HG02981 (cell line): Measurements from ENCODE around the gene HYAL2.

Experiments
- ATAC-seq: cut with Tn5 transposase; IDR thresholded peaks from one replicate; pipeline ENCODE4 v1.9.1; 2021; ENCODE audit warnings: mild to moderate bottlenecking, moderate library complexity; ENCODE audit not compliant: unreplicated experiment

HYAL2 gene

DNA sequence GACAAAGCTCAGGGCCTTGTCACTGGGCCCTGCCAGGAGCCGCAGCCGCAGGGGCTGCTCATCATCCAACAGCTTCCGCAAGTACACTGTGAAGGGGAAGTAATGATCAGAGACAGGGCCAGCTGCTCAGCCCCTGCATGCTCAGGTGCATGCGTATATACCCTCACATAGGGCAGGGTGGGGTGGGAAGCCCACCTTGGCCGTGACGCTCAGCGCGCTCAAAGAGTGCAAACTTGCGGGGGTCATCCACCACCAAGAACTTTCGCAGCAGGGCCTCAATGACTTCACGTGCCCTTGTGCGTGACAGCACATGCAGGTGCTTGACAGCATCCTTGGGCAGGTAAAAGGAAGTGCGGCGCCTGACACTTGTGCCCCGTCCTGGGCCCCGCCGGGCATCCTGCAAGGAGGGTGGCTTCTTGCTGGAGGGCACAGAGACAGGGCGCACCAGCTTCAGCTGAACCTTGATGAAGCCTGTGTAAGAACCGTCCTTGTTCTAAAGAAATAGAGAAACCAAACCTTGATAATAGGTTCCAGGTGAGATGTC lies 8.9 kb upstream of the HYAL2 start:
- no peak for ATAC-seq

DNA sequence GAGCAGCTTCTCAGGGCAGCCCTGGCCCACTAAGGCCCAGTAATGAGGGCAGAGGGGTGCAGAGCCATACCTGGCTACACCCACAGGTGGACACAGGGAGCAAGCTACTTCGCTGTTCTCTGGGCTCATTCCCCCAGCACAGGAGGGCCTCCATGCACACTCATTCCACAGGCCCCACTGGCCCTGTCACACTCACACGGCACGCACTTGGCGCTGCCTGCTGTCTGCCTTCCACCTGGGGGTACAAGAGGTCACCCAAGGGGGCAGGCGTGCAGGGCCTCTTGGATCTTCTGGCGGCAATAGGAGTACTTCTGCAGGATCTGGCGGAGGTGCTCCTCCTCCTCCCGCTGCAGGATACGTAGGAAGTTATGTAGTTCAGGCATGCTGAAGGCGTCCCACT lies 7.8 kb upstream of the HYAL2 start:
- ATAC-seq: no peak

DNA sequence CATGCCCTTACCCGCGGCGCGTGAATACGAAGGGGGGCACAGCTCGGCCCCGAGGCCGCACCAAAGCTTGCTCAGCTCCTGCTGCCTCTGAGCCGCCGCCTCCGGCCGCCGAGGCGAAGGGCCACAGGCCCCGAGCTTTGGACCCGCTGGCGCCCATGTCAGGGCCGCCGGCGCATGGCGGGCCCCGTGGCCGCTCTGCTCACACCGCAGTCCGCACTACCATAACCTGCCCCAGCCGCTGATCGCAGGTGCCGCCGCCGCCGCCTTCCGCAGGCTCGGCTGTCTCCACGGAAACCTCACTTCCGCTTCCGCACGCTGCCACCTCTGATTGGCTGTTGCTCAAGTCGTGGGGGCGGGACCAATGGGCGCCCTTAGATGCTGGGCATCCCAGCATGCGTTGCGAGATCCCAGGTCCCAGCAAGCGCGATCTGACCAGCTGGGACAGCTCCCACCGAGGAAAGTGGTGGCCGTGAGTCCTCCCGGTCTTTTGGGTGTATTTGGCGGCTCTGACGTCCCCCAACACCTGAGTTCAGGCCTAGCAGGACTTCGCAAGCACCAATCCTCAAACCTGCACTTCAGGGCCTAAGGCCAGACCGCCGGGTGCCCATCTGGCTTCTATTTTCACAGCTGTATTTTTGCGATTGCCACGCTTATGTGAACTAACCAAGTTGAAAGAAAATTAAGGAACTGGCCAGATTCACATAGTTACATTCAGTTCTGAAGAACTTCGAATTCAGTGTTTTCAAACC lies 5.6 kb upstream of the HYAL2 start, which contains the start of gene TUSC2:
TUSC2 (minus strand) TSS at position 281 of the 749 bp plus-strand sequence; CDS start at position 157, 124 bp downstream.
- peak; percentile 79 for ATAC-seq

DNA sequence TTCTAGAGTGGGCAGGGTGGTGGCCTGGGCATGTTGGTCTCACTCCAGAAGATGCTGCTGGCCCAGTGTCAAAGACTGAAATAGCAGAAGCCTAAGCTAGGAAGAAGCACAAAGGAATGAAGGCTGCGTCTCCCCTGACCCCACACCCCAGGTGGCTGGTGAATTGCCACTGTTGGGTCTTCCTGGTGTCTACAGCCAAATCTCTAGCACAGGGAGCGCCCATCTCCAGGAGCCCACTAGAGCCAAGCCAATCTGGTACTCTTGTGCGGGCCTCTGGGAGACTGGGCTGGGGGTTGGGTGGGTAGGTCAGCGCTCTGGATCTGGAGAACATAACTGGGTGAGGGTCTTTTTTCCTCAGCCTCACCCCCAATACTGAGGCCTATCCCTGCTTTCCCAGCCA lies 4.6 kb upstream of the HYAL2 start:
- no peak for ATAC-seq

DNA sequence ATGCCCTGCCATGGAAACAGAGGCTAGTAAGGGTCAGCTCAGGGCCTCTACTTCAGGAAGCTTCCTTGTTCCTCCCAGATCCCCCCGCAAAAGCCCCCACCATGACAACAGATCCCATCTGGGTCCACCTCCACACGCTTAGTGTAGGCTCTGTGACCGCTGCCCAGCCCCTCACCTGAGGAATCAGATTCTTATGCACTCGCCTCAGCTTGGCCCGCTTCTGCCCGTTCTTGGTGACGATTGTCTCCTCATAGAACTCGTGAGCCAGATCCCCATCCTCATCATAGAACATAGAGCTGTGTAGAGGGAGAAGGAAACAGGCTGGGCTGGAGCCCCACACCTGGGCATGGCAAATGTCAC lies 3.6 kb upstream of the HYAL2 start:
- no peak for ATAC-seq

DNA sequence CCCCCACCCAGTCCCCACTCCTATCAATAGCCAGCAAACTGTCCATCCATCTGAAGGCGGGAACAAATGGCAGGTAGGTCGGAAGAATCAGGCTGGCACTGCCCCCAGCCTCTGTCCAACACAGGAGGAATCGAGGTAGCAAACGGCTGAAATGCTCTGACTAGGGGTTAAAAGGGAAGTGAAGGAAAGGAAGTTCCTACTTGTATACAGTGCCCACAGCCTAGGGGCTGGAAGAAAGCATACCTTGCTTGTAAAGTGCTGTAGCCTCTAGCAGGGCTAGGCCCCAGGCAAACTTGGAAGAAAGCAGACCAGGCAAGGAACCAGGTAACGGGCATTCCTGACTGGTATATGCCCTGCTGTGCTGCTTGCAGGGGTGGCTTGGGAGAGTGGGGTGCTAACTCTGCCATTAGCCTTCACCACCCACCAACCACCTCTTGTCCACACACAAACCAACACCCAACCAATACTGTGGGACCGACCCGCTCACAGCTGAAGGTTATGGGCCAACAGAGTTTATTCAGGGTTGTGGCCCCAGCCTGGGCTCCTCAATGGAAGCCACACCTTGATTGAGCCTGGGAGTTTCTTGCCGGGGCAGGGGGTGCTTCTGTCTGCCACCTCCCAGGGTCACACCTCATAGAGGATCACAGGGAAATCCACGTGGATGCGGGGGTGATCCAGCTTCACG lies 3.1 kb upstream of the HYAL2 start:
- no peak for ATAC-seq

DNA sequence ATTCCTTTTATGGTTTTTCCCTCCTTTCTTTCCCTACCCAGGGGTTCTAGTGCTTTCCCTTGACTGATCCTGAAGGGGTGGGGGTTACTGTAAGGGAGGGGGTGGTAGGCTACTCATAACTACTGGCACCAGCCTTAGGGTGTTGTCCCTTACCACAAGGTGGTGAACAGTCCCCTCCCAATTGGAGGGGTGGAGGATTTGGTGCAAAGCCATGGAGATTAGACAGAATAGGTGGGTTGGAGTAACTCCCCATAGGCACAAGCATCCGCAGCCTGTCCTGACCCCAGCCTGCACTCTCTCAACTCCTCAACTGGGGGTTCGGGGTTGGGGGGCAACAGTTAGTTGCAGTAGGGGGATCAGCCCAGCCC lies 2.6 kb upstream of the HYAL2 start:
- ATAC-seq: no peak

DNA sequence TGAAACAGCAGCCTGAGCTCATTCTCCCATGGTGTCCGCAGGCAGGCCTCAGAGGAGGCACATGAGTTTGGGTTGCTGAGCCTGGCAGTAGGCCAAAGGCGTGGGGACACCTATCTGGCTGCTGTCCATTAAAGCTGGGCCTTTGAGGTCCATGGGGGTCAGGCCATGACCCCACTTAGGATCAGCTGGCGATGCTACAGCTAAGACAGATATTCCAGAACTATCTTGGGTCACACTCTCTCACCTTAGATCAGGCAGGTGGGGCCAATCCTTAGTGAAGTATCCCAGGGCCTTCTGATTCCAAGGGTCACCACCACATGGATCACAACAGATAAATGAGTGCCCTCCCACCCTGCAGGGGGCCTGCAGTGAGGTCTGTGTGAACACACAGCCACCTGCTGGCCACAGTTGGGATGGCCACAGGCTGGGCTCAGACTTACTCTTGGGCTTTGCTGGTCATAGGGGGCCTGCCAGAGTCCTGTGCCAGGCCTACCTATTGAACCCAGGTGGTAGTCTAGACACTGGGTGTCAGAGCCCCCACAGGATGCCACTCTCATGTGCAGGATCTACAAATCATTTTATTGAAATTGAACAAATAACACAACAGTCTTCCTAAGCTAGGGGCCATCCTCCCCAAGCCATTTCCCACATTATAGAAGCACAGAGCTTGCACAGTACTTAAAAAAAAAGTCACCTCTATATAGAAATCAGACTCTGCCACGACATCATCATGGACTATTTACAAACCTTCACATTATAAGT lies 2.0 kb upstream of the HYAL2 start:
- no peak for ATAC-seq

DNA sequence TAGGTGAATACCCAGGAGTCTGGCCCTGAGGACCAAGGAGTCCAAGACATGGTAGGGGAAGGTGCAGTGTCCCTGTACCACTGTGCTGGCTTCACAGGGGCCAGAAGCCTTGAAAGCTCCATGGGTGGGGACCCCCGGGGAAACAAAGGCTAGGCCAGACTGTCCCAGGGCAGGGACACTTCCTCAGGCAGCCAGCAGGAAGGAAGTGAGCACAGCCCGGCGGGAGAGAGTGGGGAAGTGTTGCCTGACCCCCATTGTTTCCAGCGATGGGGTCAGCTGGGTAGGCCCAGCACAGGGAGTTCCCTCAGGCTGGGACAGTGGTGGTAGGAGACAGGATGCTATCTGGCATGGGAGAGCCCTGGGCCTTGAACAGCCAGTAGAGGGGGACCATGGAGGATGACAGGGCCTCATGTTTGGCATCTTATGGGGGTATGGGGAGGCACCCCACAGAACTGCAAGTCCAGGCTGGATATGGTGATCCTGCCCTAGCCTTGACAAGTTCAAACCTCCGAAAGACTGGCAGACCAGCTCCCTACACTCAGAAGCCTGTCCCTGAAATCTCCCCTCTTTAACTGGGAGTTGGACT lies 1.2 kb upstream of the HYAL2 start:
- no peak for ATAC-seq

DNA sequence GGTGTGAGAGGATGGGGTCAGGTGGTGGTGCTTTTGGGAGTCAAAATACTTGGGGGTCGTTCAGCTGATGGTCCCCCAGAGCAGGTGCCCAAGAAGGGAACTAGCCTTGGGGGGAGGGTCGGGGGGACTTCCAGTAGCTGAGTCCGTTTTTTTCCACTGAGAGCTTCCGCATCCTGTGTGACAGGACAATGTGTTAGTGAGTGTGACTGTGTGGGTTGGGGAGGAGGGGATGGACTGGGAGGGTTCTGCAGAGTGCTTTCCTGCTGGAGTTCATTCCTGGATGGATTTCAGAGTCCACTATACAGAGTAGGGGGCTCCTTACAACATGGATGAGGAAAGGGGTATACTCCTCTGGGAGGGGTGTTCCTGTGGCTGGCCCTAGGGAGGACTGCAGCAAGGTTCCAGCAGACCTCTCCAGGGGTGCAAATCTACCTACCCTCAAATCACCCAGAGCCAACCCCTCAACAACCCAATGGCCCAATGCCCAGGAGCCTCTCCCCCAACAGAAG lies 601 bp upstream of the HYAL2 start:
- ATAC-seq: no peak

DNA sequence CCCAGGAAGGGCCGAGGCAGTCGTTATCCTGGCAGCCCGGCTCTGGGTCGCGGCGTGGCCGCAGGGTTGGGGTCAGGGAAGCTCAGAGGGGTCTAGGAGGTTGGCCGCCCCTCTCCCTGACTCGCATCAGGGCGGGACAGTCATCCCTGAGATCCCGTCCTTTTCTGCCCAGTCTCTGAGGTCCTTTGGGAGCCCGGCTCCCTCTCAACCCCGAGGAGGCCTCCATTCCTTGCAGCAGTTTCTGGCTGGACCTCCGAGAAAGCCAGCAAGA lies 495 bp downstream of the HYAL2 start:
- no peak for ATAC-seq

DNA sequence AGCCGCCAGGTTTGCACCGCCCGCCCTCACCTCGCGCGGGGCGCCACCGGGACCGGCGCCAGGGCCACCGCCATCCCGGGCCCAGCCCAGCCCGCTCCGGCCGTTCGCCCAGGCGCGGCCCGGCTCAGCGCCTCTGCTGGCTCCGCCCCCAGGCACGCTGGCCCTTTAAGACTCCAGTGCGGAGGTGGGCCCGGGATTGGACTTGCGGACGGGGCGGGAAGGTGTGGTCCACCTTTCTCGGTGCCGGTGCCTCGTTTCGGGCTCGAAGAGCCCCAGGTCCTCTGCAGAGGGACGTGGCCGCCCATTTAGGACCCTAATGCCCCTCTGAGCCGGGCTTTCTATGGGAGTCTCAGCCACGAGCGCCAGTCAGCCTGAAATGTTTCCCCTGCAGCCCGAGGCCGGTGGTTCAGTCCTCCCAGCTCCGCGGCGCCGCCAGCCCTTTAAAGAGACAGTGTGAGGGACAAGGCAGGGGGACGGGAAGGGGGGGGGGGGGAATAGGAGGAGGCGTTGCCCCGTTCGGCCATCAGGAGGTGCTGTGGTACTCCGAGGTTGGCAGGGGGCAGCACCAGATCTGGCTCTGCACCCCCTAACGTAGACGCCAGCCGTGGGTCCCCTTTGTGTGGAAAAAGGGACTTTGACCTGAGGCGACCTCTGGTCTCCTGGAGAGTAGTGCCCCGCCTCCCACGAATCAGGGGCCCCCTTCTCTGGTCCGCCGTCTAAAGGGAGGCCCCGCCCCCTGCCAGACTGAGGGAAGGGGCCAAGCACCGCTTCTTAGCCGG lies 1.0 kb downstream of the HYAL2 start:
- ATAC-seq: peak; percentile 78

DNA sequence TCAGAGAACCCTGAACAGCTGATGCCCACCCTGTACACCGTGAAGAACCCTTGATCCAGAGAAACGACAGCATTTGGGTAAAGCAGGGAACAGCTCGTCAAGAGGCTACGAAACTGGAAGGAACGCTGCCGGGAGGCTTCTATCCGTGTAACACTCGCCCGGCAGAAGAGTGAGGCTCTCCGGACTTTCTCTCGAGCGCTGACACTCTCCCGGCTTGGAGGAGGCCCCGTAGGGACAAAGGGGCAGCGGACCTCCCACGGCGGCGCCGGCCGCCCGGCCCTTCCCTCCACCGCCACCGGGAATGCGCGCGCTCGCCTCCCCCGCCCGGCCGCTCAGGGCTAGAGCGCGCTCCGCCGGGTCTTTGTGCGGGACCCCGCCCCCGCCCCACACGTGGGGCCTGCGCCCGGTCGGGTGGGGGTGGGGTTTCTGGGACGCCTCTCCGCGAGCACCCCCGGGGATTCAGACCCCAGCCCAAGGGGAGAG lies 1.7 kb downstream of the HYAL2 start:
- peak; percentile 36 for ATAC-seq

DNA sequence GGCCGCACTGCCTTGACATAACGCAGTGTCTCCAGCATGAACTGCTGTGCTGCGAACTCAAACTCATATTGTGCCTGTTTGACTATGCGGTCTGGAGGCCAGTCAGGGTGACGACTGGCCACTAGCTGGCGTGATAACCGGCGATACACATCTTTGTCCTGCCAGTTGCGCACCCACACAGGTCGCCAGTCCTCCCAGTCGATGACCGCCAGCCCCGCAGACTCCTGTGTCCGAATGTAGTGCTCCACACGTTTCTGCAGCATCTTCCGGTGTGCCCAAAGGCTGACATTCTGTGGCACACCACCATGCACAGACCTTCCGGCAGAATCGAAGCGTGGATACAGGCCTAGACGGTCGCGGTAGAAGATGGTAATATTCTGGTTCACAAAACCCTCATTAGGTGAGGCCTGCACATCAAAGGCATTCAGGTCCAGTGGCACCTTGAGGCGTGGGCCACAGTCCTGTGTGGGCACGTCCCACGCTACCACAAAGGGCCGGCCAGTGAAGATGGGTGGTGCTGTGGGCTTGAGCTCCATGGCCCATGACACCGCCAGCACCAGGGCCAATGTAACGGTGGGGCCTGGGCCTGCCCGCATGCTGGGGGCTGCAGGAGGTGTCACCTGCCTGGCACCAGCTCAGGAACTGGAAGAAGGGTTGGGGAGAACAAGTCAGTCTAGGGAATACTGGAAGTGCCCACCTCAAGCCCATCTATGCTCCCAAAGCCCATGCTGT lies 2.5 kb downstream of the HYAL2 start:
- no peak for ATAC-seq

DNA sequence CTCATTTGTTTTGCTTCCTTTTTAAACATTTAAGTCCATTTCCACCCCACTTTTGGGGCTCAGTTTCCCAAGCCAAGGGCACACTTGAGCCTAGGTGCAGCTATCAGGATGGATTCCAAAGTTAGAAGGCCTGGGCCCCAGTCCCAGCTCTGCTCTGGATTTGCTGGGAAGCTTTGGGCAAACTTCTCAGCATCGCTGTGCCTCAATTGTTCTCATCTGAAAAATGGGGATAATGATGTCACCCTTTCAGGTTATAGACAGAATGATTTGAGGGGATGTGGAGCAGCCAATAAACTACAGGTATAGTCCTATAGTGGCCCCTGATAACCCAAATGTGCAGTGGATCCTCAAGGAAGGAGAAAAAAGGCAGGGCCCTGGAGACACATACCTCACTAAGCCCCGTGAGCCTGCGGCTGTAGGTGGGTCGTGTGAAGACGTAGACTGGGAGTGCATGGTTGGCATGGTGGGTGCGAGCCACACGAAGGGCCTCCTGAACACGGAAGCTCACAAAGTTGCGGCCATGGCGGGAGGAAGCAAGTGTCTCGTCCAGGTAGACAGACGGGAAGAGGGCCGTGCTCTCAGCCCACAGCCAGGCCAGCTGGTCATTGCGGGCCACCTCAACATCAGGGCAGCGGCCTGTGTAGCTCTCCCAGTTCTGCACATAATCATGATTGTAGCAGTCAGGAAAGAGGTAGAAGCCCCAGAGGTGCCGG lies 3.2 kb downstream of the HYAL2 start:
- no peak for ATAC-seq

DNA sequence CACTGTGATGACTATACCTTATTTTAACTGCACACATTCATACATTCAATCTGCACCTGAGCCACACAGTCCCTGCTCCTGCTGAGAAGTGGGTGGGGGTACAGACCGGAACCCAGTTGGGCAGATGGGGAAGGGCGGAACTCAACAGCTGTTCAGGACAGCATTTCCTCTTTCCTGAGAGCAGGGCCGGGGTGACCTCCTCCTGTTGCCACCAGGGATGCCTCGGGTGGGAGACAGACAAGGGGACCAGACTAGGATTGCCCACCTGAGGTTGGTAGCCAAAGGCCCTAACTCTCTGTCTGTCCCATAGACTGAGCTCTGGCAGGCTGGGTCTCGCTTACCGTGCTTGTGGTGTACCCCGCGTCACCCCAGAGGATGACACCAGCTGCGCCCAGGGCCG lies 3.9 kb downstream of the HYAL2 start:
- no peak for ATAC-seq

DNA sequence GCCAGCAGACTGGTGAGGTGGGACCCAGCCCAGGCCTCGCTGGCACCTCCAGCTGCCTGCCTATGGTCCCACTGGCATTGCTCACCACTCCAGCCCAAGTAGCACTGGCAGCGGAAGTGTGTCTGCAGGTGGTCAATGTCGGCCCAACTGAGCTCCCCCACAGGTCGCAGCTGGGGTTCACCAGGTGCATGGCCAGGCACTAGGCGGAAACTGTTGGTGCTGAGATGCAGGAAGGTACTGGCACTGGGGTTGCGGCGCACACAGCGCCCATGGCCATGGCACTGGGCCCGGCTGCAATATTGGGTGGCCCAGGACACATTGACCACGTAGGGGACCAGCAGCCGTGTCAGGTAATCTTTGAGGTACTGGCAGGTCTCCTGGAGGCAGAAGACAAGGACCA lies 4.4 kb downstream of the HYAL2 start:
- ATAC-seq: no peak

DNA sequence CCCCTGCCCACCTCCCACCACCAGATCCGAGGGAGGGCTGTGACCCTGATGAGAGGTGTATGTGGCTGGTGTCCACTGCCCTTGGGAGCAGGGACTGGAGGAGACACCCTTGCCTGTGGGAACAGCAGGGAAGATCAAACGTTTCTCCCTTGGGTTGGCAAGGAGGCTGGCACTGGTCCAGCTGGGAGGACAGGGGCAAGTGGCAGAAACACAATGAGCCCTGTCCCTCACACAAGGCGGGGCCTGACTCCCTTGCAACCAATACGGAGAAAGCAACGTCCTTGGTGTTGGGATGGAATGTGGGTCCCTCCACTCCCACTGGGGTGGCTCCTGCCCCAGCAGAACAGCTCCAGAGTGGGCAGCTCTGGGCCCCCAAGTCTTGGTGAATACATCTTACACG lies 5.2 kb downstream of the HYAL2 start:
- ATAC-seq: no peak

DNA sequence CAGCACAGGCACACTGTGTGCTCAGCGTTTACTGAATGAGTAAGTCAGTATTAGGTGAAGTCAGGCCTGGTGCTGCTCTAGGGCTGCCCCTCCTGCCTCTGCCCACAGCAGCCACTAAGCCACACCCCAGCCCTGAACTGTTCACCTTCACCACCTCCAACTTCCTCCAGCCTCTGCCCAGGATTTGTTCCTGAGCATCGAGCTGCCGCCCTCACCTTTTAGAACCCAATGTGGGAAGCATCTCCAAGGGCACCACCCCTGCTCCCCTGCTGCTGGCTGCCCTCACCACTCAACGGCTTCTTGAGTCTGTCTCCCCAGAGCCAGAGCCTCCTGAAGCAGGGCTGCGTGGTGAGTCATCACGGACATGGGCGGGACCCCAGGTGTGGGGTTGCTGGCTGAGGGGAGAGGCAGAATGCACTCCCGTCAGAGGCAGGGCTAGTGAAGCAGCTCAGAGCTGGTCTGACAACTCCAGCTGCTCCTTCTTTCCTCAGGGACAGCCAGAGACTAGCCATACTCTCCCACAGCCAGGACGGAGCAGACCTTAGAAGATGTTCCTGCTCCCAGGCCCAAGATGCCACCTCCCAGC lies 5.8 kb downstream of the HYAL2 start:
- no peak for ATAC-seq
